ENCODE measurements around the gene DOCK11. TPM values are rescaled to one million over a fixed set of nuclear protein-coding genes. Genes with fewer than 3 reads are reported as not detected.

Gene DOCK11
- total and polyA plus RNA-seq, 2 of the 4 experiments (the other 2 are of a cell fraction): 3.9 to 13.1 TPM

- no TSS peak for BruUV-seq (replicated peaks)
- no peak for ATAC-seq (ENCODE audit: low read depth)
These were observed 42.8 kb downstream of the DOCK11 start for GRCh38 chrX:118538386-118538785.

More at GRCh38 chrX:118538386-118538785, 42.8 kb downstream of the DOCK11 start:
- H3K9ac ChIP-seq (ENCODE audit: low read depth, low read length): no peak overlapping the region
- no peak overlapping the region for H3K18ac ChIP-seq (ENCODE audit: low read depth, low read length)
- H2BK5ac ChIP-seq (ENCODE audit: low read depth, low read length, poor library complexity, severe bottlenecking): no peak overlapping the region
- dilution Hi-C loops (cut with HindIII; ENCODE audit: low sequenced_read_pairs, unreplicated experiment): no loop called here
- H3K56ac ChIP-seq (ENCODE audit: extremely low read depth, insufficient read depth, low read length): no peak overlapping the region
- no peak overlapping the region for H3K4me3 ChIP-seq (ENCODE audit: insufficient read depth, low read depth, low read length)
- H3K27me3 ChIP-seq (ENCODE audit: control insufficient read depth, insufficient read depth, low read length): no peaks in the 10 kb centered on the region
- H4K91ac ChIP-seq (ENCODE audit: insufficient read depth, low read depth, low read length): no peak overlapping the region
- H2AK5ac ChIP-seq (ENCODE audit: low read depth, low read length): no peak overlapping the region
- H3K23ac ChIP-seq (ENCODE audit: low read depth, low read length): no peak overlapping the region
- H2AFZ ChIP-seq (replicated peaks; ENCODE audit: low read length, poor library complexity): no peak overlapping the region
- peaks cover 0 to 8% of the 10 kb centered on the region in 2 experiments; a peak in 1 of 4 replicates for H3K79me1 ChIP-seq (ENCODE audit: low read depth in 1 of 2, low read length in 2 of 2)
- CTCF ChIA-PET: no interaction called here
- no peak overlapping the region for H4K5ac ChIP-seq (ENCODE audit: low read depth, low read length)
- no peak overlapping the region for H3K27ac ChIP-seq (ENCODE audit: insufficient read depth, low read length)
- H3K36me3 ChIP-seq (ENCODE audit: control insufficient read depth, insufficient read depth, low read length): no peaks in the 10 kb centered on the region
- no peak for DNase-seq
- H2BK20ac ChIP-seq (ENCODE audit: low read depth, low read length): no peak overlapping the region
- no peaks in the 10 kb centered on the region for H3K9me3 ChIP-seq (ENCODE audit: control insufficient read depth, insufficient read depth, low read length)
- H2AK9ac ChIP-seq (replicated peaks; ENCODE audit: low read depth, low read length, poor library complexity): no peak overlapping the region
- H3K4me2 ChIP-seq (ENCODE audit: low read depth, low read length): no peak overlapping the region
- intact Hi-C loops (cut with micrococcal nuclease): no loop called here
- no peak overlapping the region for H2BK15ac ChIP-seq (ENCODE audit: low read depth, low read length)
- no peak overlapping the region for H4K8ac ChIP-seq (ENCODE audit: low read depth in 2 of 2, low read length in 2 of 2)
- H3K9me1 ChIP-seq (ENCODE audit: insufficient read depth, low read length): no peaks in the 10 kb centered on the region
- in situ Hi-C loops (cut with MboI; ENCODE audit: low sequenced_read_pairs): no loop called here
- H3K4ac ChIP-seq (ENCODE audit: low read depth, low read length): no peak overlapping the region
- POLR2A ChIA-PET (ENCODE audit: unreplicated experiment): no interaction called here
- H2BK120ac ChIP-seq (ENCODE audit: low read depth, low read length): no peak overlapping the region
- H3K14ac ChIP-seq (replicated peaks; ENCODE audit: low read depth, low read length): no peak overlapping the region
- no peak for TF ChIP-seq RFX5 (IDR thresholded peaks at IDR 0.05; ENCODE audit: low read depth, low read length)
- TF ChIP-seq MXI1 (IDR thresholded peaks at IDR 0.05; ENCODE audit: borderline replicate concordance, low read depth, low read length): no peak
- H4K20me1 ChIP-seq (ENCODE audit: insufficient read depth, low read length): peaks cover 3% of the 10 kb centered on the region; the same call in 1 of the 2 replicates
- no CpG with 5 or more reads among the region's 5 CpGs for WGBS, 2 experiments (ENCODE audit: extremely low coverage in 2 of 2, insufficient read length in 1 of 2)
- H3K4me1 ChIP-seq (ENCODE audit: control insufficient read depth, insufficient read depth, low read length): no peaks in the 10 kb centered on the region; the same call in 1 of the 2 replicates
